Adrenal gland (tissue), 12 donors: ENCODE measurements around the gene SPEM2. TPM values are rescaled to one million over a fixed set of nuclear protein-coding genes. Genes with fewer than 3 reads are reported as not detected.

Experiments
- DNase-seq, 7 donors: peaks; one replicate each; pipeline ENCODE4 v3.0.0-alpha.2; 2019 to 2020
- H3K27ac ChIP-seq, 5 donors: fragments of 200-600 bp; sonication (generic) in 4 of 5; 1 replicate in 3 of 5; 2 replicates in 2 of 5; pipeline versions ENCODE4 v1.5.1 to v1.8.0; 2016 to 2020; ENCODE audit warnings: mild to moderate bottlenecking in 1 of 5
- H3K27me3 ChIP-seq: fragments of 200-600 bp; 2 replicates; pipeline ENCODE4 v1.8.0; 2021
- H3K36me3 ChIP-seq, 2 donors: fragments of 200-600 bp; replicated peaks in 1 of 2; 1 replicate in 1 of 2; 2 replicates in 1 of 2; pipeline versions ENCODE4 v1.5.1 to v1.8.0; 2018 to 2022
- H3K4me1 ChIP-seq, 2 donors: fragments of 200-600 bp; replicated peaks in 1 of 2; 1 replicate in 1 of 2; 2 replicates in 1 of 2; pipeline versions ENCODE4 v1.5.1 to v1.8.0; 2018 to 2021
- H3K4me3 ChIP-seq, 4 donors: fragments of 200-600 bp; sonication (generic) in 3 of 4; one replicate each; pipeline ENCODE4 v1.5.1; 2016 to 2018
- H3K9me3 ChIP-seq, 3 donors: fragments of 200-600 bp; sonication (generic) in 1 of 3; replicated peaks in 1 of 3; 1 replicate in 2 of 3; 2 replicates in 1 of 3; pipeline versions ENCODE4 v1.5.1 to v1.8.0; 2016 to 2021
- POLR2A ChIP-seq, 2 donors: fragments of 450-650 bp; IDR thresholded peaks; one replicate each; pipeline ENCODE4 v1.6.1; 2017; ENCODE audit warnings: antibody characterized with exemption in 2 of 2, mild to moderate bottlenecking in 2 of 2, moderate library complexity in 1 of 2
- WGBS, 4 donors: extraction: QIAGEN DNeasy Blood & Tissue Kit in 2 of 4; methylation state at CpG; one replicate each; pipeline versions ENCODE4 v1.1.5 to v1.1.7; 2013 to 2017; 5-methylcytosine and 5-hydroxymethylcytosine counted together
- intact Hi-C, 2 donors: fragments of 100-400 bp; cut with DNase I; formaldehyde crosslinking; loops; one replicate each; pipeline versions ENCODE4 v1.14.1 to v1.15.0; 2022 to 2023
- polyA plus RNA-seq, 3 donors: library from polyadenylated mRNA; stranded (reverse); fragments of 200-250 nt in 2 of 3; fragments of 350-450 nt in 1 of 3; fragmentation: Illumina TruSeq in 1 of 3; extraction: RNeasy Lipid Tissue Mini Kit (QIAGEN cat#74804) in 1 of 3; gene quantifications; one replicate each; pipeline ENCODE4 v1.2.3, GENCODE V29; 2013 to 2014
- total RNA-seq, 9 donors: library from RNA; depleted of rRNA in 4 of 9; stranded (reverse); fragments of >200 nt in 4 of 9; fragments of 120-200 nt in 1 of 9; fragmentation: NEBNext Ultra II Directional in 1 of 9; extraction: Animal tissue kit (Norgen Biotek cat#: 25700) in 1 of 9; gene quantifications; one replicate each; pipeline versions ENCODE4 v1.1.0 to v1.2.4, GENCODE V29; 2013 to 2023
- TF ChIP-seq, protein P1 (sequence below), 6 experiments: fragments of 450-650 bp in 4 of 6; fragments of 200-600 bp in 2 of 6; sonication (generic) in 1 of 6; IDR thresholded peaks; 1 replicate in 5 of 6; 2 replicates in 1 of 6; pipeline versions ENCODE4 v1.5.1 to v1.8.0; 2016 to 2021; ENCODE audit warnings: antibody characterized with exemption in 6 of 6, mild to moderate bottlenecking in 2 of 6, moderate library complexity in 1 of 6
- donor health status: healthy with polysubstance abuse.
- donor health status: Bipolar disorder and iron deficiency.
- donor health status: DM: yes; HTN: yes; CAD: no.
- donor health status: DM: no; HTN: no; CAD: no.
- donor health status: DM: no; HTN: no; CAD: no.
- donor health status: DM: yes; HTN: yes; CAD: no.

The SPEM2 gene
- total and polyA plus RNA-seq, 12 donors = not detected

DNA sequence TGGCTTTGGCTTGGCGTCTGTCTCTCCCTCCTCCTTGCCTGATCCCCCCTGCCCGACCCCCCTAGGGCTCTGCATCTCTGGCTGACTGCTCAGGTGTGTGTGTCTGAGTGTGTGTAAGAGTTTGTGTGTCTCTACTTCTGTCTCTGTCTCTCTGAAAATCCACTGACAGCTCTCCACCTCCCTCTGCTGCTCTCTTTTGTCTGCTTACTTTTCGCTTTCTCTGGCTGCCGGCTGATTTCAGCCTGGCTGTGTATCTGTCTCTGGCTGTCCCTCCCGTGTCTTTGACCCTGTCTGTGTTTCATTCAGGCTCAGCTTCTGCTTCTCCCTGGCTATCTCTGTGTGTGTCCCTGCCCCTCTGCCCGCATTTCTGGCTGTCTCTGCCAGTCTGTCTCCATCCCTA is 9.1 kb upstream of the SPEM2 start:
- intact Hi-C loops = no loop called here
- no peak overlapping the region for H3K27ac ChIP-seq
- WGBS, 4 donors = 72 to 80% (median 79%) methylated on average over 5 to 6 of the region's 6 CpGs
- no peaks in the 10 kb centered on the region for H3K9me3 ChIP-seq
- no peaks in the 10 kb centered on the region for H3K36me3 ChIP-seq
- no peaks in the 10 kb centered on the region for H3K27me3 ChIP-seq
- H3K4me1 ChIP-seq = no peaks in the 10 kb centered on the region
- no peak overlapping the region for H3K4me3 ChIP-seq
- TF ChIP-seq, protein P1, sequence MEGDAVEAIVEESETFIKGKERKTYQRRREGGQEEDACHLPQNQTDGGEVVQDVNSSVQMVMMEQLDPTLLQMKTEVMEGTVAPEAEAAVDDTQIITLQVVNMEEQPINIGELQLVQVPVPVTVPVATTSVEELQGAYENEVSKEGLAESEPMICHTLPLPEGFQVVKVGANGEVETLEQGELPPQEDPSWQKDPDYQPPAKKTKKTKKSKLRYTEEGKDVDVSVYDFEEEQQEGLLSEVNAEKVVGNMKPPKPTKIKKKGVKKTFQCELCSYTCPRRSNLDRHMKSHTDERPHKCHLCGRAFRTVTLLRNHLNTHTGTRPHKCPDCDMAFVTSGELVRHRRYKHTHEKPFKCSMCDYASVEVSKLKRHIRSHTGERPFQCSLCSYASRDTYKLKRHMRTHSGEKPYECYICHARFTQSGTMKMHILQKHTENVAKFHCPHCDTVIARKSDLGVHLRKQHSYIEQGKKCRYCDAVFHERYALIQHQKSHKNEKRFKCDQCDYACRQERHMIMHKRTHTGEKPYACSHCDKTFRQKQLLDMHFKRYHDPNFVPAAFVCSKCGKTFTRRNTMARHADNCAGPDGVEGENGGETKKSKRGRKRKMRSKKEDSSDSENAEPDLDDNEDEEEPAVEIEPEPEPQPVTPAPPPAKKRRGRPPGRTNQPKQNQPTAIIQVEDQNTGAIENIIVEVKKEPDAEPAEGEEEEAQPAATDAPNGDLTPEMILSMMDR (IDR thresholded peaks at IDR 0.05) = no peak
- TF ChIP-seq POLR2A (IDR thresholded peaks at IDR 0.05) = no peak
- DNase-seq = no peak

- DNase-seq = no peak
- no peaks in the 10 kb centered on the region for H3K4me1 ChIP-seq
- H3K36me3 ChIP-seq = no peaks in the 10 kb centered on the region
- 92 to 97% (median 95%) methylated on average over 30 to 54 of the region's 54 CpGs for WGBS, 4 donors
- H3K27me3 ChIP-seq = no peaks in the 10 kb centered on the region
- no peak overlapping the region for H3K4me3 ChIP-seq
- no peak for TF ChIP-seq POLR2A (IDR thresholded peaks at IDR 0.05)
- TF ChIP-seq, protein P1 (IDR thresholded peaks at IDR 0.05) = no peak
- H3K27ac ChIP-seq = no peak overlapping the region
- H3K9me3 ChIP-seq = no peaks in the 10 kb centered on the region
- intact Hi-C loops = no loop called here
Measured at GRCh38 chr17:7417056-7417655, 8.3 kb upstream of the SPEM2 start.

DNA sequence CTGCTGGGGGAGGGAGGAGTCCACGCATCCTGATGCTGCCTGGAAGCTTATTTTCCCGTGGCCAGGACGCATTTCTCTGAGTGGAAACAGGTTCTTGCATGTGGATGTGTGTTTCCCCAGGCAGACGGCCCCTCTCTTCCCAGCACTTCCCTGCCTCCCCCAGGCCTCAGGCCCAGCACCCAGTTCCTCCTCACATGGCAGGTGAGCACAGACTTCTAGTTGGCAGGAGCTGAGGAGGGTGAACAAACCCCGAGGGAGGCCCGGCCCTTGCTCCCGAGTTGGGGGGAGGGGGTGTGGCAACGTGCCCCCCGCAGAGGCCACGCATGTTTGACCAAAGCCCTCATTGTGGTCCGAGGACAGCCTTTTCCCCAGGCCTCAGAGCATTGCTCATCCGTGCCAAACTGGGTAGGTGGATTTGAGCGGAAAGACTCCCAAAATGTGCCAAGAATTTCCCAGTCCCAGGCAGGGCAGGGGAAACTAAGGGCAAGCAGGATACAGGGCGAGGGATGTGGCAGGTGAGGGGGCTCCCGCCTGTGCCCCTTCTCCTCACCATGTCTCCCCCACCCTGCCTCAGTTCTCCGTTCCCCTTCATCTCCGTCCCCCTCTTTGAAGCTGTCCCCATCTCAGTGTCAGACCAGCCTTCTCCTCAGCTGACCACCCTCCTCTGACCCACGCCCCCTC is 6.8 kb upstream of the SPEM2 start:
- Histone ChIP-seq H3K9me3 (no peaks in the 10 kb centered on the region), H3K4me1 (no peaks in the 10 kb centered on the region), H3K4me3 (no peak overlapping the region), H3K36me3 (no peaks in the 10 kb centered on the region), H3K27me3 (no peaks in the 10 kb centered on the region), H3K27ac (no peak overlapping the region)
- no peak for TF ChIP-seq POLR2A (IDR thresholded peaks at IDR 0.05)
- TF ChIP-seq, protein P1 (IDR thresholded peaks at IDR 0.05) = no peak
- intact Hi-C loops = no loop called here
- WGBS, 4 donors = 59 to 70% (median 66%) methylated on average over 11 to 18 of the region's 18 CpGs
- DNase-seq = no peak

GRCh38 chr17:7419819-7420610 is 5.4 kb upstream of the SPEM2 start, which contains the start of gene SPEM1:
Gene SPEM1 (plus strand): TSS chr17:7420324. CDS start chr17:7420385, 61 bp downstream.
- no peak within 1 kb of the TSS for H3K27ac ChIP-seq
- intact Hi-C loops = no loop called here
- TF ChIP-seq POLR2A (IDR thresholded peaks at IDR 0.05) = no peak
- TF ChIP-seq, protein P1 (IDR thresholded peaks at IDR 0.05) = no peak
- H3K4me3 ChIP-seq = no peak within 1 kb of the TSS
- WGBS, 4 donors = 44 to 75% (median 75%) methylated on average over 8 to 17 of the region's 17 CpGs
- H3K9me3 ChIP-seq = no peaks in the 10 kb centered on the region
- DNase-seq = no peak
- no peaks in the 10 kb centered on the region for H3K4me1 ChIP-seq
- no peaks in the 10 kb centered on the region for H3K27me3 ChIP-seq
- no peaks in the 10 kb centered on the region for H3K36me3 ChIP-seq
